ENCODE results near the gene C10orf71.

The C10orf71 gene

DNA sequence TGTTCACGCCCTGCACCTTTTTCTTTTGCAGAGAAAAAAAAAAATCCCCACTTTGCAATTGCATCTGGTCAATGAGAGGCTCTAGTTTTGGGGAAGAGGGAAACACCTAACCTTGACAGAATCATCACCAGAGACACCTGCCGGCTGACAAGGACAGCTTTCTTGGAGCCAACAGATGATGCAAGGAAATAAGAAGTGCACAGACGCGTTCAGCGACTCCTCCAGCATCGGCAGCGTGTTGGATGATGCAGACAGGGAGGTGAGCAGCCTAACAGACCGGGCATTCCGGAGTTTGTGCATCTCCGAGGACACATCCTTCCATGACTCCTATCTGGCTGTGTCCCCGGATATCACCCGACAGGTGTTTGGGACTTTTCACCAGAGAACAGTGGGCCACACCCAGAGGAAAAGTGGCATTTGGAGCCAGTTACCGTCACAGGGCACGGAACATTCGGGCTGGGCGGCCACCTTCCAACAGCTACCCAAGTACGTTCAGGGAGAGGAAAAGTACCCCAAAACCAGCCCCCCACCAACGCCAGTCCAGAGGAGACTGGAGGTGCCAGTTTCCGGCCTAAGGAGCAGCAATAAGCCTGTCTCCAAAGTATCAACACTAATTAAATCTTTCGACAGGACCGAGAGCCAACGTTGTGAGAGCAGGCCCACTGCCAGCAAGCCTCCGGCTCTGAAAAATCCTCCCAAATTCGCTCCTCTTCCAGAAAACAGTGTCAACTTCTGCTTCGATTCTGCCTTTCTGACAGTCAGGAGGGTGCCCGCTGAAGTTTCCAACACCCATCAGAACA, 23.6 kb downstream of the C10orf71 start:
- no peaks in the 10 kb centered on the region for H3K27me3 ChIP-seq (ENCODE audit: control insufficient read depth, insufficient read depth, low read length)
- H3K9ac ChIP-seq (ENCODE audit: low read depth, low read length): no peak overlapping the region
- H3K4me3 ChIP-seq (ENCODE audit: low read depth, low read length): no peak overlapping the region
- H3K36me3 ChIP-seq (ENCODE audit: control insufficient read depth, insufficient read depth, low read length): no peaks in the 10 kb centered on the region
- H3K4me1 ChIP-seq (ENCODE audit: control insufficient read depth, insufficient read depth, low read length): no peaks in the 10 kb centered on the region
- no peaks in the 10 kb centered on the region for H3K9me3 ChIP-seq (ENCODE audit: control insufficient read depth, insufficient read depth, low read length)

DNA sequence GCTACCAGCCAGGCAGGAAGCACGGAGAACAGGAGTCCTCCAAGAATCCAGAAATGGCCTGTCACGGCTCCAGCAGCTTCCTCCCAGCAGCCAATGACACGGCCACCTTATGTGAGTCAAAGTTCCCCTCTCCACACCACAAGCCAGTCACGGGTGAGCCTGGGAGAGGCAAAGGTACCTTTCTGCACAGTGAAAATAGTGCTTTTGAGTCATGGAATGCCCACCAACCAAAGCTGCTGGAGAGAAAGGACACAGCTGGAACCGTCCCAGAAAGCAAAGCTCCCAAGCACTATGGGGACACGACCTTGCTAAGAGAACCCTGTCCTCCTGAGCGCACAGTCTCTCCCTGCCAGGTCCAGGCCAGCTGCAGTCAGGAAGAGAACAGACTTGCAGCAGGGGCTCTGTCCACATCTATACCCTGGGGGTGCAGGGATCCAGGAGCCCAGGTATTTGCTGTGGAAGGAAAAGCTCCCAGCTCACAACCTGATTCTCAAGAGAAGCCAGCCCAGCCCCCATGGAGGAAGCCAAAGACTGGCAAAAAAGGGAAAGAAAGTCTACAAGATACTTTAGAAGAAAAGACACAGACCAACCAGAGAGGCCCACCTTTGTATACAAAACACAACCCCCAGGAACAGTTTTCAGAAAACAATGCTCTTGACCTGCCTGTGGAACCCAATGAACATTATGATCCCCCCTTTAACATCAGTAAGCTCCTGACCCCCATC, 24.4 kb downstream of the C10orf71 start:
- Histone ChIP-seq H3K4me3 (ENCODE audit: low read depth, low read length) (no peak overlapping the region), H3K4me1 (ENCODE audit: control insufficient read depth, insufficient read depth, low read length) (no peaks in the 10 kb centered on the region), H3K9ac (ENCODE audit: low read depth, low read length) (no peak overlapping the region), H3K36me3 (ENCODE audit: control insufficient read depth, insufficient read depth, low read length) (no peaks in the 10 kb centered on the region), H3K9me3 (ENCODE audit: control insufficient read depth, insufficient read depth, low read length) (no peaks in the 10 kb centered on the region), H3K27me3 (ENCODE audit: control insufficient read depth, insufficient read depth, low read length) (no peaks in the 10 kb centered on the region)

DNA sequence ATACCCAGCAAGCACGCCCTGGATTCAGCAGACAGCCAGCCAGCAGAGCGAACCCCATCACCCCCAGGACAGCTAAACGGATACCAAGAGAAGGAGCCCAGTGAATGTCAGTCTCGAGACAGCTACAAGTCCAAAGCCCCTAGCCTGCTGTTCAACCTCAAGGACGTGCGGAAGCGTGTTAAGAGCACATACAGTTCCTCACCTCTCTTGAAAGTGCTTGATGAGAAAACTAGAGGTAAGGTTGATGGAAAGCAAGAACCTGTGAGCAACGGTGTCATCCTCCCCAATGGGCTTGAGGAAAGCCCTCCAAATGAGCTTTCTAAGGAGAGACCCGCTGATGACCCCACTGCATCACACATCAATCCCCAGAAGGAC, 24.9 kb downstream of the C10orf71 start:
- no peaks in the 10 kb centered on the region for H3K4me1 ChIP-seq (ENCODE audit: control insufficient read depth, insufficient read depth, low read length)
- no peak overlapping the region for H3K4me3 ChIP-seq (ENCODE audit: low read depth, low read length)
- no peaks in the 10 kb centered on the region for H3K27me3 ChIP-seq (ENCODE audit: control insufficient read depth, insufficient read depth, low read length)
- no peaks in the 10 kb centered on the region for H3K9me3 ChIP-seq (ENCODE audit: control insufficient read depth, insufficient read depth, low read length)
- H3K36me3 ChIP-seq (ENCODE audit: control insufficient read depth, insufficient read depth, low read length): no peaks in the 10 kb centered on the region
- H3K9ac ChIP-seq (ENCODE audit: low read depth, low read length): no peak overlapping the region

DNA sequence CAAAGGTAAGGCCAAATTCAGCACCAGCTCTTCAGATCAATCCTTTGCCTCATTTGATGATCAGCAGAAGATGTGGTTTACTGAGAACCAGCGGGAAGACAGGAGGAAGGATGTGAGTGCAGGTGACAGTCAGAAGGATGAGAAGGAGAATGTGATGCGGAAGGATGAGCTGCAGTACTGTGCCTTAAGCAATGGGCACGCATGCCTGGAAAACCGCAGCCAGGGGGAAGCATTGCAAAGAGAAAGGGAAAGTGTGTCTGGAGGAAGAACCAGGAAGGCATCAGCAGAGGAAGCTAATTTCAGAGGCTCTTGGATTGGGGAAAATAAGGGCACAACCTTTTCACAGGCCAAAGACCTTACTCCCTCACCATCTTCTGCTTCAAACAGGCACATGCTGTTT, 25.7 kb downstream of the C10orf71 start:
- no peak overlapping the region for H3K4me3 ChIP-seq (ENCODE audit: low read depth, low read length)
- no peaks in the 10 kb centered on the region for H3K9me3 ChIP-seq (ENCODE audit: control insufficient read depth, insufficient read depth, low read length)
- no peaks in the 10 kb centered on the region for H3K27me3 ChIP-seq (ENCODE audit: control insufficient read depth, insufficient read depth, low read length)
- no peaks in the 10 kb centered on the region for H3K36me3 ChIP-seq (ENCODE audit: control insufficient read depth, insufficient read depth, low read length)
- no peaks in the 10 kb centered on the region for H3K4me1 ChIP-seq (ENCODE audit: control insufficient read depth, insufficient read depth, low read length)
- H3K9ac ChIP-seq (ENCODE audit: low read depth, low read length): no peak overlapping the region

DNA sequence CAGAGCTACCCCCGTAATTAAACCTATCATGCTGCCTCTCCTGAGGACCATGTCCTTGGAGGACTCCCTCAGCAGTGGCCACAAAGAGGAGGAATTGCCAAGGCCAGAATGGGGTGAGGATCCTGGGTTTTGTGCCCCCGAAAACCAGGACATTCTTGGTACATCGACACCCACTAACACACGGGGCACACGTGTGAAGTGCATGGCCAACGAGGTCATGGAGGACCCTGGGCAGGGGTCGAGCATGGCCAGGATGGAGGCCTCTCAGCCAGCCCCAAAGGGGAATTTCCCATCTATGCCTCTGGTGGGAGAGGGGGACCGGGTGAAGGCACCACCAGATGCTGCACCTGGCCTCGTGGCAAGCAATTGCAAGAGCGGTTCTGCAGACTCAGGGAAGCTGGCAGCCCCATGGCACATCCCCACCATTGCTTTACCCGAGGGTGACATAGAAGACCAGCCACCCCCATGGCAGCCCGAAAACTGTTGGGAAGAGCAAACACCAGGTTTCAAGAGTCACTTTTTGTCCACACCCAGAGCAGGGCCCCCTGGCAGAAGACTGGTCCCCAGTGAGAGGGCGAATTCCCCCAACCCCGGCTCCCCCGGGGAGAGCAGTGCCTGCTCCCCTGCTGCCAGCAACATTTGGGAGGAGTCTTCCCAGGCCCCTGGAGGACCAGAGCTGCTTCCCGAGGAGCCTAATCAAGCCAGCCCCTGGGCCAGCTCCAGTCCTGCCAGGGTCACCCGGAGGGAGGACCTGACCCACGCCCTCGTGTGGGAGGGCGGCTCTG, 26.4 kb downstream of the C10orf71 start:
- Histone ChIP-seq H3K27me3 (ENCODE audit: control insufficient read depth, insufficient read depth, low read length) (no peaks in the 10 kb centered on the region), H3K4me3 (ENCODE audit: low read depth, low read length) (no peak overlapping the region), H3K36me3 (ENCODE audit: control insufficient read depth, insufficient read depth, low read length) (no peaks in the 10 kb centered on the region), H3K4me1 (ENCODE audit: control insufficient read depth, insufficient read depth, low read length) (no peaks in the 10 kb centered on the region), H3K9ac (ENCODE audit: low read depth, low read length) (no peak overlapping the region), H3K9me3 (ENCODE audit: control insufficient read depth, insufficient read depth, low read length) (no peaks in the 10 kb centered on the region)

DNA sequence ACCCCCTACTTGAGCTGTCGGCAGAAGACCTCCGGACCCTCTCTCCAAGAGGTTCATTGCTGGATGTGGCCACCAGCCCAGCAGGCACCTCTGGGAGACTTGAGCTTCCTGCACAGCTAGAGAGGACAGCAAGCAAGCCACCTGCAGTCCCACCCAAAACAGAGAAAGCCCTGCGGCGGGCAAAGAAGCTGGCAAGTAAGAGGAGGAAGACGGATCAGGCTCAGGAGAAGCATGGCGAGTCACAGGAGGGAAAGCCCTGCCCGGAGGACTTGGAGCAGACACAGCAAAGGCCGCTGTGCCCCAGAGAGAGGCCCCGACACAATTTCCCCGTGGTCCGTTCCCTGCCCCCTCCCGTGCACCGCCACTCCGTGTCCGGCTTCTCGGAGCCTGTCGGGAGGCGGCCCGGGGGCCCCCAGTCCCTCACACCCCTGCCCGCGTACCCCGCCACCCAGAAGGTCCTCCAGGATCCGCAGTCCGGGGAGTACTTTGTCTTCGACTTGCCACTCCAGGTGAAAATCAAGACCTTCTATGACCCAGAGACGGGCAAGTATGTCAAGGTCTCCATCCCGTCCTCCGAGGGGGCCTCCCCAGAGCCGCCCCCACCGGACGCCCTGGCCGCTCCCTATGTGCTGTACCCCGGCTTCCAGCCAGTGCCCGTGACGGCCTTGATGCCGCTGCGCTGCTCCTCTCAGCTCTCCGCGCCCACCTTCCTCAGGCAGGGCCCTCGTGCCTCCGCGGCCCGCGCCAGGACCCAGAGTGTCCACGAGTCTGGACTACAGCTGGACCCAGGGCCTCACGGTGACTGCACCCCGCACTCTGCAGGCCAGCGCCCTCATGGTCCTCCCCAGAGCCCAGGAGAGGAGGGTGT, 27.2 kb downstream of the C10orf71 start:
- Histone ChIP-seq H3K9ac (ENCODE audit: low read depth, low read length) (no peak overlapping the region), H3K27me3 (ENCODE audit: control insufficient read depth, insufficient read depth, low read length) (no peaks in the 10 kb centered on the region), H3K4me1 (ENCODE audit: control insufficient read depth, insufficient read depth, low read length) (no peaks in the 10 kb centered on the region), H3K9me3 (ENCODE audit: control insufficient read depth, insufficient read depth, low read length) (no peaks in the 10 kb centered on the region), H3K4me3 (ENCODE audit: low read depth, low read length) (no peak overlapping the region), H3K36me3 (ENCODE audit: control insufficient read depth, insufficient read depth, low read length) (no peaks in the 10 kb centered on the region)

DNA sequence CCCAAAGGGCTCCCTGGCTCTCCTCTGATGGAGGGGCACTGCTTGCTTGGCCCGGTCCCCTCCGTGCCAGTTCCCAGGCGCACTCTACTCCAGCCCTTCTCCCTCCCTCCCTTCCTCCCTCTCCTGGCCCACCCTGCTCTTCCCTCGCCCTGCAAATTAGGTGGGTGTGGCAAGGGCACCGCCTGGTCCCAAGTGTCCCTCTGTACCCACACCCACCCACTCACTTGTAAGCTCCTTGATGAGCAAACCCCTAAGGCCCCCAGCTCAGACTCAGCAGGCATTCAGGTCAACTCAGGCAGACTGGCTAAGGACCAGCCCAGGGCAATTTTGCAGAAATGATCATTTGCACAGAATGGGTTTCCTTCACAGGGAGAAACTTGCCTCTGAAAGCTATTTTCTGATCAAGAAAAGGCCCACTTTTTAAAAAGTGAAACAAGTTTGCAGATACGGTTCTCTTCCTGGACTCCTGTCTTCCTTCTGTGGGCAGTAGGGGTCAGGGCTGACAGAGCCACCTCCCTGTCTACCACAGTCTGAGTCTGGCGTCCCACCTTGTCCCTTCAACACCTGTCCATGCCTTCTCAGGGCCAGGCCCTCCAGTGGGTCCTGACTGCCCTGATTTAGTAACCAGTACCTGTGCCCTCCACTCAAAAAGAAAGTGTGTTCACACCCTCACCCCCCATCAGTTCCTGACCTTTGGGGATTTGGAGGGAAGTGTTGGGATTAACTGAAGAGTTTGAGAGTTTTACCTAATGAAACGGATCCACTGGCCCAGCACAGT, 28.3 kb downstream of the C10orf71 start:
- Histone ChIP-seq H3K9ac (ENCODE audit: low read depth, low read length) (no peak overlapping the region), H3K4me3 (ENCODE audit: low read depth, low read length) (no peak overlapping the region), H3K27me3 (ENCODE audit: control insufficient read depth, insufficient read depth, low read length) (no peaks in the 10 kb centered on the region), H3K9me3 (ENCODE audit: control insufficient read depth, insufficient read depth, low read length) (no peaks in the 10 kb centered on the region), H3K4me1 (ENCODE audit: control insufficient read depth, insufficient read depth, low read length) (no peaks in the 10 kb centered on the region), H3K36me3 (ENCODE audit: control insufficient read depth, insufficient read depth, low read length) (no peaks in the 10 kb centered on the region)

DNA sequence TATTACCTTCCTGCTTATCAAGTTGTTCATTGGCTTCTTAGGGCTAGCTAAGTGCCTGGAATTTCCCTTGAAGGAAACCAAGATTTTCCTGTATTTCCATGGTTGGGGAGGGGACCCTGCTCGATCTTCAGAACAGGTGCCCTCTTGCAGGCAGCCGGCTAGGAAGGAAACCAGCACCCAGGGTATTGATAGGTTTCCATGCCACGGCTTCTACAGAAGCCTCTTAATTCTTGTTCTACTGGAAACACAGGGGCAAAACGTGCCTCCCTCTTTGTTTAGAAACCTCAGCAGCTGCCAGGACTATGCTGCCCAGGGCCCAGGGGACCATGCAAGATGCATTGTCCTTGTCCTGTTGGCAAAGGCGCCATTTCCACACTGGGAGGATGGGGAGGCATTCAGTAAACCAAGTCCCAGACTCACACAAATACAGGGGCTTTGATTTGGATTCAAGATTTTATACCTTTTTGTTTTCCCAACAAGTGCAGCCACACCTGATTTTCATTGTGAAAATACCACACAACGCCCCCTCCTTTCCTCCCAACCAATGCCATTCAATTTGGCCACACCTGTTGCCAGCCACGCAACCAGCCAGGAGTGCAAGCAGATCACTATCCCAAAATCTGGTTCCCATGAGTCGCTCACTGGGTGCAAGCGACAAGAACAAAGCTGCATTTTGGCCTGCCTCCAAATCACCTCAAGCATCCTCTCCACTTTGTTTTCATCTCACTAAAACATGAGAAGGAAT, 29.6 kb downstream of the C10orf71 start:
- Histone ChIP-seq H3K4me3 (ENCODE audit: low read depth, low read length) (no peak overlapping the region), H3K9me3 (ENCODE audit: control insufficient read depth, insufficient read depth, low read length) (no peaks in the 10 kb centered on the region), H3K36me3 (ENCODE audit: control insufficient read depth, insufficient read depth, low read length) (no peaks in the 10 kb centered on the region), H3K4me1 (ENCODE audit: control insufficient read depth, insufficient read depth, low read length) (no peaks in the 10 kb centered on the region), H3K9ac (ENCODE audit: low read depth, low read length) (no peak overlapping the region), H3K27me3 (ENCODE audit: control insufficient read depth, insufficient read depth, low read length) (no peaks in the 10 kb centered on the region)

DNA sequence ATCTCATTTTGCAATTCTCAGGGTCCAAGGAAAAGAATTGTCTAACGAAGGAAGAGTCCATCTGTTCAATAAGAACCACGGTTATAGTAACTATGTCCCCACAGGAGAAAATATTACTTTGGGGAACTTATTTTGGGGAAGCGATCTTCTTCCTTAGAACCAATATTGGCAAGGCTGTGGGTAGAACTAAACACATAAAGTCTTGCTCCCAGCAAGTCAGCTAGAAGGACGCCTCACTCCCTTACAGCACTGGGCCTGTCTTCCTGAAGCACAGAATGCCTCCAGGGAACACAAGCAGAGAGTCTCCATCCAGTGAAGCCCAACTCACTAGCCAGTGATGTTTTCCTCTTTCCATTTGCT, 30.2 kb downstream of the C10orf71 start:
- Histone ChIP-seq H3K9me3 (ENCODE audit: control insufficient read depth, insufficient read depth, low read length) (no peaks in the 10 kb centered on the region), H3K4me3 (ENCODE audit: low read depth, low read length) (no peak overlapping the region), H3K36me3 (ENCODE audit: control insufficient read depth, insufficient read depth, low read length) (no peaks in the 10 kb centered on the region), H3K27me3 (ENCODE audit: control insufficient read depth, insufficient read depth, low read length) (no peaks in the 10 kb centered on the region), H3K9ac (ENCODE audit: low read depth, low read length) (no peak overlapping the region), H3K4me1 (ENCODE audit: control insufficient read depth, insufficient read depth, low read length) (no peaks in the 10 kb centered on the region)

DNA sequence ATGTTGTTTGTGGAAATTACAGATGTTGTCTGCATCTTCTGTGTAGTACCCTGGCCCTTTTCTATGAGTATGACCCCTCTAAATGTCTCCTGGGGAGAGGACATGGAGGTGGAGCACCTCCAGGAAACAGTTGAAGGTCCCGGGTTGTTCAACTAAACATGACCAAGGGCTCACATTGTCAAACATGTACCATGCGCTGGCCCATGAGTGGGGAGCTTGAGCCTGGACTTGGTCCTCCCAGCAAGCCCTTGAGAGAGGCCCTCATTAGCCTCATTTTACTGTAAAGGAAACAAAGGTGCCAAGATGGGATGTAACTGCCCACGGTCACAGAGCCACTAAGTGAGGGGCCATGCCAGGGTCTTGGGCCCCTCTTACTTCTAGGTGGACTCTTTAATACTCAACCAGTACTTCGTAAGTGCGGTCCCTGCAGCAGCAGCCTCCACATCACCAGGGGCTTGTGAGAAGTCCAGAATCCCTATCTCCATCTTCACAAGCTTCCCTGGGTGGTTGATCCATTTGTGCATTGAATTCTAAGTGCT, 31.2 kb downstream of the C10orf71 start:
- Histone ChIP-seq H3K9ac (ENCODE audit: low read depth, low read length) (no peak overlapping the region), H3K36me3 (ENCODE audit: control insufficient read depth, insufficient read depth, low read length) (no peaks in the 10 kb centered on the region), H3K9me3 (ENCODE audit: control insufficient read depth, insufficient read depth, low read length) (no peaks in the 10 kb centered on the region), H3K27me3 (ENCODE audit: control insufficient read depth, insufficient read depth, low read length) (no peaks in the 10 kb centered on the region), H3K4me1 (ENCODE audit: control insufficient read depth, insufficient read depth, low read length) (no peaks in the 10 kb centered on the region), H3K4me3 (ENCODE audit: low read depth, low read length) (no peak overlapping the region)
